GM18951 (cell line): ENCODE results near the gene ZC3H12C.
"Not testable (repeated sequence)": the region's sequence is repeated elsewhere in the genome, so short reads cannot be mapped to it uniquely, and the experiment has no call there.

Experiments
- POLR2A ChIP-seq: IDR thresholded peaks from 4 replicates; pipeline ENCODE4 v1.6.1; 2011; ENCODE audit warnings: mild to moderate bottlenecking; ENCODE audit not compliant: insufficient read length, insufficient read depth; ENCODE audit errors: extremely low read depth
- in situ Hi-C: fragments of 300-500 bp; cut with MboI; formaldehyde crosslinking; loops from one replicate; pipeline ENCODE4 v1.12.0; 2022; ENCODE audit warnings: low sequenced_read_pairs, mixed read lengths, inconsistent platforms; ENCODE audit not compliant: unreplicated experiment

The ZC3H12C gene

DNA sequence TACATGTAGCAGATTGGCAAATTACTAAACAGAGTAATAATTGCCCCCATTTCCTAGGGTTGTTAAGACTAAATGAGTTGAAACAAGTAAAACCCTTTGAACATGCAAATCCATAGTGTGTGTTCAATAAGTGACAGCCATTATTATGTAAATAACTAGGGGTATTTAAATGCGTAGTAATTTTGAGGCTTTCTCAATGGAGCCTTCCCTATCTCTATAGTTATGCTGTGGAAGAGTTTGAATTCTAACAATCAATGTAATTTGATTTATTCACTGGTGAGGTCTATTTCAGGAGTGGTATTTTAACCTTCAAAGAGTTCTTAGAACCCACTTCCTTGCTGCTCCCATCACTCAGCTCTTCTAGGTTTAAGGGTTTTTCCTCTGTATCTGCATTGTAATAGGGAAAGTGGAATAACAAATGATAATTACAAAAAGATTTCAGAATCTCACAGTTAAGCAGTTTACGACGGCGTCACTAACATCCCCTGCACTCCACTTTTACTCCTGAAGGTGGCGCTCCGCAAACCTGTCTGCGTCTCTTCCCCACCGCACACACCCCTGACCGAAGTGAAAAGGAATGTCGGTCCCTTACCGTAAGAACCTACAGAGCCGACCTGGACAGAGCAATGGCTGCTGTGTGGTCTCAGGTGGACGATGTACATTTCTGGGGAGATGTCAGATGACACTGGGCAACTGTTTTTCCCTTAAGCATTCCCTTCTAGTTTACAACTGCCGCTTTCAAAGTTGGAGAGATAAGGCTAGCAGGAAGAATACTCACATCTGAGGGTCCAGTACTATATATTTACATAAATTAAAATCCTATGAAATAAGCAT lies 80.8 kb downstream of the ZC3H12C start:
- in situ Hi-C loops, result no loop called here
- TF ChIP-seq POLR2A, result no peak

DNA sequence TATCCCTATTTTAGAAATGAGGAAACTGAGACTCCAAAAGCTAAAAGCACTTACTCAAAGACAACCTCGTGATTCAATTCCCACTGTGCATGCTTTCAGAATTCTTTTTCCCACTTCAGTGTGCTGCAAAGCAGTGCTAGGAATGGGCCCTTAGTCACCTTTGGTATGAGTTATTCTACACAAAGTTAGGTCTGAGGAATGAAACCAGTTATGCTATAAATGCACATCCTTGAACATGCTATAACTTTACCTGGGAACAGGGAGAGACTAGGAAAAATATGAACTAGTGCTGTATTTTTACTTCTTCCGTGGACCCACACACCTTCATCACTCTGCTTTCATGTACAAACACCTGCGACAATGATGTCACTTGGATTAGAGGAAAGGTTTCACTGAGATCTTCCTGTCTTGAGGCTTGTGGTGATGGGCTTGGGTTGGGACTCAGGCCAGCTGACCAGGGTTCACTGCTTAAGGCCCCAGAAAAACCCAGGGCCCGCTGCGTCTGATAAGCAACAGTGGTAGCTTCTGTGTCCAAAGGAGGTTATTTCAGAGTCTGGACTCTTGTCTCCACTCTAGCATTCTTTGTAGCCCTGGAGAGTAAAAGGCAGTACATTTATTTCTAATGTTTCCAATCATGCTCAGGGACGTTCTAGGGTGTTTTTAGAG lies 81.6 kb downstream of the ZC3H12C start:
- TF ChIP-seq POLR2A, result no peak
- in situ Hi-C loops, result no loop called here

DNA sequence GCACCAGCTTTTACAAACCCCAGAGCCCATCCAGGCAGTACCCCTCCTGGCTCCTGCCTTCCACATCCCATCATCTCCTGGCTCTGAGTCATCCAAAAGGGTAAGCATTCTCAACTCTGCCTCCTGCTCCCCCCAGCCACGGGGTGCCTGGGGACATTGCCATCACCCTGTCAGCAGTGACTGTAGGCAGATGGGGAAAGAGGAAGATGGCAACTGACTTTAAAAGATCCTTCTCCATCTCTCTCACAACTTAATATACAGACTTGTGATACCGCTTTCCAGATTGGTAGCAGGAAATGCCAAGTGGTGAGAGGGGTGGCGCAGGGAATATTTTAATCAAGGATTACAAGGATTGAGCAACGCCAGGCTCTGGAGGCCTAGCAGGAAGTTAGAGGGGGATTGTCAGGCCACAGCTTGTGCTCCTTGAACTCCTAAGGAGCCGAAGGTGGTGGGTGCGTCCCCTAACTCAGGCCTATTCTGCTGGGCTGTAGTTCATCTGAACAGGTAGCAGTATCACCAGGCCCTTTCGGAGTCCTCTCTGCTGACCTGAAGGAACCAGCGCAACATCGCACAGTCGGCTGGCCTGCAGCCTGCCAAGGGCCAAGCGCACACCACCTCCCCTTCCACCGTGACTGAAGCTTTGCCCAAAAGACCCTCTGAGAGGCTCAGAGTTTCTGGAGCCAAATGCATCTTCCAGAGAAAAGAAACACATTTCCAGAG lies 83.3 kb downstream of the ZC3H12C start:
- TF ChIP-seq POLR2A, result no peak
- in situ Hi-C loops, result no loop called here

DNA sequence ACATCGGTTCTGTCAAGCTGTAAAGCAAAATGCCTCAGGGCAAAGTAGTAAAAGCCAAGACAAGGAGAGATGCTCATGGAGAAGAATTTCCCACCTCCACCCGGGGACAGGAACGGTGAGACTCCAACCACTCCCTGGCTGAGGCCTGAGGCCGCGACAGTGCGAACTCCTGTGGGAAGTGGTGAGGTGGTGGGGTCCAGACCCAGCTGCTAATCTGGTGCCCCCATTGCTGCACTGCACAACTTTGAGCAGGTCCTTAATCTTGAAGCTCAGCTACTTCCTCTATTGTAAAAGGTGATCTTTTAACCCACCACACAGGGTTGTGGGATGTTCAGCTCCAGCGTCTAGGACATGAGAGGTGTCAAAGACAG lies 83.9 kb downstream of the ZC3H12C start:
- no peak for TF ChIP-seq POLR2A
- in situ Hi-C loops, result no loop called here

DNA sequence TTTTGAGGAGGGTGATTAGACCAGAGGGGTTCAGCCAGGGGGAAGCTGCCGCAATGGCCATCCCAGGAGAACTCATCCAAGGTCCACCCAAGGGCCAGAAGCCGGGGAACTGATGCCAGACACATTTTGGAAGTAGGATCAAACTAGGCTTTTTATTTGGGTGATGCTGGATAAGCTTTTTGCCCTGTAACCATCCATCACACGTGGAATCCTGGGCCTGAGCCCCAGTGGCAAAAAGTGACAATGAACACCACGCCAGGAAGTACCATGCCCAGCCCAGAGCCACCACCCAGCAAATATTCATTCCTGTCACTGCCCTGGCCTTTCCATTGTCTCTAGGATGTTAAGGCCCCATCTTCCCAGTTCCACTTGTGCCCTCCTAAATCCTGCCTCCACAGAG lies 85.9 kb downstream of the ZC3H12C start:
- TF ChIP-seq POLR2A, result no peak
- in situ Hi-C loops, result no loop called here

DNA sequence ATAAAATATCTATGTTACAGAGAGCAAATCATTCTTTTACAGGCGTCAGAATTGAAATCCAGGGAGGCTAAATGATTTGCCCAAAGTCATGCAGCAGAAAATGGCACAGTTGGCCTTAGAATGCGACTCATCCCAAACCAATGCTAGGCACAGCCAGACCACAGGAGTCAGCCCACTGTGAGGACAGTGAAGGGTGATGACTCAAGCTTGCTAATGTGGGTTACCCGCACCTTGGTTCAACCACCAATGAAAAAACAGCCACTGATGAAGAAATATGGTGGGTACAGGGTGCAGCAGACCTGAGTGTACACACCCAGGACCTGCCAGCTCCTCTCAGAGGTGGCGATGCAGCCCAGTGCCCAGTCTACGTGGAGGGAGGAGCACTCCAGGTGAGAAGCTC lies 89.7 kb downstream of the ZC3H12C start:
- no peak for TF ChIP-seq POLR2A
- in situ Hi-C loops, result no loop called here

DNA sequence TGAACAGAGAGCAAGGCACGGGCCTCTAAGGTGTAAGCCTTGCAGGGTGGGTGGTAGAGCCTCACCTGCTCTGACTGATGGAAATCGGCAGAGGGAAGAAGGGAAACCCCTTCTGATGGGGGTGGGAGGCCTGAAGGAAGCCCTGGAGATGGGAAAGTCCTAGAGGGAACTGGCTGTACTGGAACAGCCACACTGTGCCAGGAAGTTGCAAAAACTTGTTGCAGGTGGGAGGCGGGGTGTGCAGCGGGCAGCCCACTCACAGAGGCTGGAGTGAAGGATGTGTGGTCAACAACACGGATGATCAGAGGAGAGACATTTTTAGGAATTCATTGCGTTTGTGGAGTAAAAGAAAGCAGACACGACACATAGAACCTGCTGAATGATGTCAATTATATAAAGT lies 91.3 kb downstream of the ZC3H12C start:
- TF ChIP-seq POLR2A, result no peak
- in situ Hi-C loops, result no loop called here

DNA sequence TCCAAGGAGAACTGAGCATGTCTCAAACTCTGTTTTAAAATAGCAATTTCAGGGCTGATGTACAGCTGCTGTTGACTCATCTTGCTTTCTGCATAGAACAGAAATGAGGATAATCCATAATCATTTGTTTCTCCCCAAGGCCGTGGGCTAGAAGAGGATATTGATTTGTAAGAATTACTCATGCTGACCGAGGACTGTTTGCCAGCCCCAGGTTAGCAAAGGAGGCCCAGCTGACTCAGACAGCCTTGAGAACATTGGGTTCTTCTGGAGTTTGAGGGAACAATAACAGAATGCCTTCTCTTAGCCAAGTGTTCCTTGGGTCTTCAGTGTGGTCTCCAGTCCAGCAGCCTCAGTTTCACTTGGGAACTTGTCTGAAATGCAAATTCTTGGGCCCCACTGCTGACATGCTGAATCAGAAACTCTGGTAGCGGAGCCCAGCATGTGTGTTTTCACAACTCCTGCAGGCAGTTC lies 92.0 kb downstream of the ZC3H12C start:
- TF ChIP-seq POLR2A, result no peak
- in situ Hi-C loops, result no loop called here

DNA sequence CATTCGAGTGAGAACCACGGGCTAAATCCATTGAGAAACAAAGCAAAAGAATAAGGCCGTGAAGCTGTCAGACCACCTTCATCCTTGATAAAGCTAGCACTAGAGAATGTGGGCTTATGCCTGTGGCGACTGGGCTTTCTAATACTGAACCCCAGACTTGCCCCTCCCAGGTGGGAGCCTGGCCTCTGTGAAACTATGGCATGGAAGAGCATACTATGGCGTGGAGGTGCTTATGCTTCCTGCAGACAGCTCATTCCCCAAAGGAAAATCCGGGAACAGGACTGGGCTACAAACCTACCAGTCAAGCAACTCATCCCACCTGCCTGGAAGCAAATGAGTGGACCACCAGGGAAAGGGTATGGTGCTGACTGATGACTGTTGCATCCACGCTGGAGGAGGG lies 92.4 kb downstream of the ZC3H12C start:
- in situ Hi-C loops, result no loop called here
- TF ChIP-seq POLR2A, result no peak

DNA sequence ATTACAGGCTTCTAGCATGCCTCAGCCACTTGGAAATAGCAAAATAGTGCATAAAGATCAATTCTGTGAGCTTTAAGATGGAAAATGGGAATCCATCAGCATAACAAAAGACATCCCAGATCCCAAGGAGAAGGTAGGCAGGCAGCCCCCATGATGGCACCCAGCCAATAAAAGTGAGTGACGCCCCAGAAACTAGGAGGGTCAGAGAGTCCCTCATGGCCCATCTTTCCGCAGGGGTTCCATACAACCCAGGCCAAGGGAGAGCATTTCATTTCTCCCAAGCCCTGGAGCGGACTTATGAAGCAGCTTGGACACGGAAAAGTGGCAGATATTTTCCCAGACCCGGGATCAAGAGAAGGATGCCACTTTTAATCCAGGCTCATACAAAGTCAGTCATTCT lies 93.3 kb downstream of the ZC3H12C start:
- in situ Hi-C loops, result no loop called here
- no peak for TF ChIP-seq POLR2A

DNA sequence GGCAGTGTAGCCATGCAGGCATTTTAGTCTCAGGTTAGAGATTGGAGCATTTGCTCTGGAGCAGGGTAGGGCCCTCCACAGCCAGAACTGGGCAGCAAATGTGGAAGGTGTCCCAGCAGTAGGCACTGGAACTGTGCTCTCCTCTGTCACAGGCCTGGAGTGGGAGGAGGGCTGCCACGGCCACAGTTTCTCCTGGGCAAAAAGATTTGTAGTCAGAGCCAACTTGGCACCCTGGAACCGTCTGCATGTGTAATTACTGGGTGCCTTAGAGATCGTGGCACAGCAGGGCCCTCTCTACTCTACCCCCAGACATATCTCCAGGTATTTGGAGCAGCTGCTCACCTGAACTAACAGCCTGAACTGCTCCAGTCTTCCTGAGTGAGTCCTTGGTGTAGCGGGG lies 93.7 kb downstream of the ZC3H12C start:
- in situ Hi-C loops, result no loop called here
- TF ChIP-seq POLR2A, result no peak

DNA sequence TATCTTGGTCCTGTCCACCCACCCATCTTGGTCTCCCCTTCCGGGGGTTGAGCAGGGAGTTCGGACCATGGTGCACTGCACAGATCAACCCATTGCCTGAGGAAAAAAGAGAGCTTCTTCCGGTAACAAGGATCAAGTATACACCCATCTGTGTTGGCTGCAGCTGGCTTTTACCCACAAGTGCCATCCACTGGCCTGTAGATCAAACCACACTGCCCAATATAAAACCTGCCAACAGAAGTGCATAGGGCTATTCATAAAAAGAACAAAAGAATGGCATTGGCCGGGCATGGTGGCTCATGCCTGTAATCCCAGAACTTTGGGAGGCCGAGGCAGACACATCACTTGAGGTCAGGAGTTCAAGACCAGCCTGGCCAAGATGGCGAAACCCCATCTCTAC lies 94.5 kb downstream of the ZC3H12C start:
- TF ChIP-seq POLR2A, result no peak
- in situ Hi-C loops, result no loop called here

DNA sequence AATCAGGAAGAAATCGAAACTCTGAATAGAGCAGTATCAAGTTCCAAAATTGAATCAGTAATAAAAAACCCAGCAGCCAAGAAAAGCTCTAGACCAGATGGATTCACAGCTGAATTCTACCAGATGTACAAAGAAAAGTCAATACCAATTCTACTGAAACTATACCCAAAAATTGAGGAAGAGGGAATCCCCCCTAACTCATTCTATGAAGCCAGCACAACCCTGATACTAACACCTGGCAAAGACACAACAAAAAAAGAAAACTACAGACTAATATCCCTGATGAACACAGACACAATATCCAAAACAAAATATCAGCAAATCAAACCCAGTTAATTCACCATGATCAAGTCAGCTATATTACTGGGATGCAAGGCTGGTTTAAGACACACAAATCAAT lies 97.7 kb downstream of the ZC3H12C start:
- no peak for TF ChIP-seq POLR2A
- in situ Hi-C loops, result no loop called here

DNA sequence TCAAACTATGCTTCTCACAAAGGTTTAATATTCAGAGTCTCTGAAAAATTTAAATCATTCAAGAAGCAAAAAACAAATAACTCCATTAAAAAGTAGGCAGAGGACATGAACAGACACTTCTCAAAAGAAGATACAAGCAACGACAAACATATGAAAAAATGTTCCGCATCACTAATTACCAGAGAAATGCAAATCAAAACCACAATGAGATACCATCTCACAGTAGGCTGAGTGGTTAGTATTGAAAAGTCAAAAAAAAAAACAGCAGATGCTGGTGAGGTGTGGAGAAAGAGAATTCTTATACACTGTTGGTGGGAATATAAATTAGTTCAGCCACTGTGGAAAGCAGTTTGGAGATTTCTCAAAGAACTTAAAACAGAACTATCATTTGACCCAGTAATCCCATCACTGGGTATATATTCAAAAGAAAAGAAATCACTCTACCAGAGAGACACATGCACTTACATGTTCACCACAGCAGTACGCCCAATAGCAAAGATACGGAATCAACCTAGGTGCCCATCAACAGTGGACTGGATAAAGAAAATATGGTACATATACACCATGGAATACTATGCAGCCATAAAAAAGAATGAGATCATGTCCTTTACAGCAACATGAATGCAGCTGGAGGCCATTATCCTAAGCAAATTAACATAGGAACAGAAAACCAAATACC lies 99.6 kb downstream of the ZC3H12C start:
- in situ Hi-C loops, result not testable (repeated sequence)

DNA sequence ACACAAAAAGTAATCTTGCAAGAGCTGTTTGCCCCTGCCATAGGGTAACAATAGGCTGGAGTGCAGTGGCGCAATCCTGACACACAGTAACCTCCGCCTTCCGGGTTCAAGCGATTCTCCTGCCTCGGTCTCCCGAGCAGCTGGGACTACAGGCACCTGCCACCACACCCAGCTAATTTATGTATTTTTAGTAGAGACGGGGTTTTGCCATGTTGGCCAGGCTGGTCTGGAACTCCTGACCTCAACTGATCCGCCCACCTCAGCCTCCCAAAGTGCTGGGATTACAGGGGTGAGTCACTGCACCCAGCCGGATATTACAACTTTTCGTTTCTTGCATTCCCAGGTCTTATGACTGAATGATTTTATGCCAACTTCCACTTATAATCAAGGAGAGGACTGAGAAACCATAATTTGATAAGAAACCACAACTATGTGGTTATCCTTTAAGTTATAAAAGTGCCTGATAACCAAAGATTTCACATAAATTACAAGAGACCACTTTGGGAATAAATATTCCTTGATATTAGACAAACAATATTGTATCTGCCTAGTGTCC lies 101.1 kb downstream of the ZC3H12C start:
- in situ Hi-C loops, result not testable (repeated sequence)
